ENCODE results near the gene TTC39A.
"Not testable (repeated sequence)": the region's sequence is repeated elsewhere in the genome, so short reads cannot be mapped to it uniquely, and the experiment has no call there.

- TF ChIP-seq, protein P1, sequence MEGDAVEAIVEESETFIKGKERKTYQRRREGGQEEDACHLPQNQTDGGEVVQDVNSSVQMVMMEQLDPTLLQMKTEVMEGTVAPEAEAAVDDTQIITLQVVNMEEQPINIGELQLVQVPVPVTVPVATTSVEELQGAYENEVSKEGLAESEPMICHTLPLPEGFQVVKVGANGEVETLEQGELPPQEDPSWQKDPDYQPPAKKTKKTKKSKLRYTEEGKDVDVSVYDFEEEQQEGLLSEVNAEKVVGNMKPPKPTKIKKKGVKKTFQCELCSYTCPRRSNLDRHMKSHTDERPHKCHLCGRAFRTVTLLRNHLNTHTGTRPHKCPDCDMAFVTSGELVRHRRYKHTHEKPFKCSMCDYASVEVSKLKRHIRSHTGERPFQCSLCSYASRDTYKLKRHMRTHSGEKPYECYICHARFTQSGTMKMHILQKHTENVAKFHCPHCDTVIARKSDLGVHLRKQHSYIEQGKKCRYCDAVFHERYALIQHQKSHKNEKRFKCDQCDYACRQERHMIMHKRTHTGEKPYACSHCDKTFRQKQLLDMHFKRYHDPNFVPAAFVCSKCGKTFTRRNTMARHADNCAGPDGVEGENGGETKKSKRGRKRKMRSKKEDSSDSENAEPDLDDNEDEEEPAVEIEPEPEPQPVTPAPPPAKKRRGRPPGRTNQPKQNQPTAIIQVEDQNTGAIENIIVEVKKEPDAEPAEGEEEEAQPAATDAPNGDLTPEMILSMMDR (IDR thresholded peaks at IDR 0.05) = not testable (repeated sequence)
- TF ChIP-seq POLR2A, EP300 (IDR thresholded peaks at IDR 0.05): not testable (repeated sequence)
These were observed 5.4 kb downstream of the TTC39A start for GRCh38 chr1:51325011-51325385.

All from gastroesophageal sphincter (tissue), 3 donors.